LNCaP clone FGC (cell line): ENCODE measurements around the gene METTL26.

ENCODE experiments used
- DNase-seq: peaks from one replicate; pipeline ENCODE4 v3.0.0-alpha.2; 2011; ENCODE audit warnings: low read depth
- H3K4me3 ChIP-seq: 2 replicates; pipeline ENCODE4 v1.5.1; 2011; ENCODE audit warnings: mild to moderate bottlenecking, low read depth, low read length, control low read depth
- TF ChIP-seq, protein P1 (sequence below): IDR thresholded peaks from 2 replicates; pipeline ENCODE4 v1.5.1; 2012; ENCODE audit warnings: mild to moderate bottlenecking; ENCODE audit not compliant: control insufficient read depth, insufficient read depth; ENCODE audit errors: extremely low read depth

The METTL26 gene

DNA sequence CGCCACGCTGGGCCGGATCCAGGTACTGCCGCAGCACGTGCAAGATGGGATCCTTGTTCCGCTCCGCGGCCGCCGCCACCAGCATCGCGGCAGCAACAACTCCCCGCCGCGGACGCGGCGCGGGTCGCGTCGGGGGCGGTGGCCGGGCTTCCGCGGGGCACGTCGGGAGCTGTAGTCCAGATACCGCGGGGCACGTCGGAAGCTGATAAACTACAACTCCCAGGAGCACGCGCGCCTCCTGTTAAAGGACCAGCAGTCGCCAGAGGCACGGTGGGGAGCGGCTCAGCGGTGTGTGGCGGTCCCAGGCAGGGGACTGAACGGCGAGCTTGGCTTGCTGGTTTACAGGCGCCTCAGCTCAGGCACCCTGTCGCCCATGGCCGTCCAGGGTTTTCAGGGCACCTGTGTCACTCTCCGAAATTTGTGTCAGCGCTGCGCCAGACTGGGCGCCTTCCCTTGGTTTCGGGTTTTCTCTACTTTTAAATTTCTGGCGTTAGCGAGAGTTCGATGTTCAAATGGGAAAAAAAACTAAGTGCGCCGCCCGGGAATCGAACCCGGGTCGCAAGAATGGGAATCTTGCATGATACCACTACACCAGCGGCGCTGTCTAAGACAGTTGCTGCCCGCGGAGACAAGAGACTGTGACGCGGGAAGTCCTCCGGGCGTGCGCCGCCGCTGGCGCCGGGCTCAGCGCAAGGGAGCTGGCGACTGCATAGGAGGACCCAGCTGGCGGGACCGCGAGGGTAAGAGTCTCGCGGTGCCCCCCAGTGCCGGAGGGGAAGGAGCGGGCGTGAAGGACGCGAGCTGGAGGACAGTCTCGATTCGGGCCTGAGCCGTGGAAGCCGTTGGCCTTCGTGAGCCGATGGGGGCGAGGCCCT, at the start of gene METTL26:
Gene METTL26, minus strand, starts transcription at position 100 of the 875 bp plus-strand sequence. Its CDS starts 15 bp downstream, at position 85.
- peak; percentile 84 for DNase-seq
- H3K4me3 ChIP-seq = peak within 1 kb of the TSS; percentile 87
- TF ChIP-seq, protein P1, sequence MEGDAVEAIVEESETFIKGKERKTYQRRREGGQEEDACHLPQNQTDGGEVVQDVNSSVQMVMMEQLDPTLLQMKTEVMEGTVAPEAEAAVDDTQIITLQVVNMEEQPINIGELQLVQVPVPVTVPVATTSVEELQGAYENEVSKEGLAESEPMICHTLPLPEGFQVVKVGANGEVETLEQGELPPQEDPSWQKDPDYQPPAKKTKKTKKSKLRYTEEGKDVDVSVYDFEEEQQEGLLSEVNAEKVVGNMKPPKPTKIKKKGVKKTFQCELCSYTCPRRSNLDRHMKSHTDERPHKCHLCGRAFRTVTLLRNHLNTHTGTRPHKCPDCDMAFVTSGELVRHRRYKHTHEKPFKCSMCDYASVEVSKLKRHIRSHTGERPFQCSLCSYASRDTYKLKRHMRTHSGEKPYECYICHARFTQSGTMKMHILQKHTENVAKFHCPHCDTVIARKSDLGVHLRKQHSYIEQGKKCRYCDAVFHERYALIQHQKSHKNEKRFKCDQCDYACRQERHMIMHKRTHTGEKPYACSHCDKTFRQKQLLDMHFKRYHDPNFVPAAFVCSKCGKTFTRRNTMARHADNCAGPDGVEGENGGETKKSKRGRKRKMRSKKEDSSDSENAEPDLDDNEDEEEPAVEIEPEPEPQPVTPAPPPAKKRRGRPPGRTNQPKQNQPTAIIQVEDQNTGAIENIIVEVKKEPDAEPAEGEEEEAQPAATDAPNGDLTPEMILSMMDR = 0 out of 2 replicates have a peak, but pooled peaks have one; percentile 21

DNA sequence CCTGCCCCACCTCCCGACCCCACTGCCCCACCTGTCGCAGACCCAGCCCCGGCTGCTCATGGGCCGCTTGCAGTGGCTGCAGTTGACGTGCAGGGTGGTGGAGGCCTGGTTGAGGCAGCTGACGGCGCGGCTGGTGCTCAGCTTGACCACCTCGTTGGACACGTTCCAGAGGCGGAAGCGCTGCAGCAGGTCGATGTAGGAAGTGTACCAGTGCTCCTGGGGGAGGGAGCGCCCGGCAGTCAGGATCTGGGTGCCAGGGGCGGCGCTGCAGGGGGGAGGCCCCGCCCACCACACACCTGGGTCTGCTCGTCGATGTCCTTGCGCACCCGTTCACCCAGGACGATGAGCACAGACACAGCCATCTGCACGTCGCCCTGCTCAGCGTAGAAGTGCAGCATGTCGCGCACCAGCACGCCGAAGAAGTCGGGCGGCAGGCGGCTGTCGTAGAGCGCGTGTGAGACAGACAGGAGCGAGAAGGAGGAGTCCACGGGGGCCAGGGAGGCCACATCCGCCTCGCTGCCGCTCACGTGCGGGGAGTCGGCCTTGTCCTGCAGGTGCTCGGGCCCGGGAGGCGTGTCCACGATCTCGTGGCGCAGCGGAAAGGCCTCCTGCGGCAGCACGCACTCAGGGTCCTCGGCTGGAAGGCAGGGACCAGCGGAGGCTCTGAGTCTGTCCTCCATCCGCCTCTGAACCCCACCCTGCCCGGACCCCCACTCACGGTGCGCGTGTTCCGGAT, 49.0 kb upstream of the METTL26 start:
- peak overlapping the region; percentile 72 for H3K4me3 ChIP-seq
- TF ChIP-seq, protein P1 = no peak
- no peak for DNase-seq

DNA sequence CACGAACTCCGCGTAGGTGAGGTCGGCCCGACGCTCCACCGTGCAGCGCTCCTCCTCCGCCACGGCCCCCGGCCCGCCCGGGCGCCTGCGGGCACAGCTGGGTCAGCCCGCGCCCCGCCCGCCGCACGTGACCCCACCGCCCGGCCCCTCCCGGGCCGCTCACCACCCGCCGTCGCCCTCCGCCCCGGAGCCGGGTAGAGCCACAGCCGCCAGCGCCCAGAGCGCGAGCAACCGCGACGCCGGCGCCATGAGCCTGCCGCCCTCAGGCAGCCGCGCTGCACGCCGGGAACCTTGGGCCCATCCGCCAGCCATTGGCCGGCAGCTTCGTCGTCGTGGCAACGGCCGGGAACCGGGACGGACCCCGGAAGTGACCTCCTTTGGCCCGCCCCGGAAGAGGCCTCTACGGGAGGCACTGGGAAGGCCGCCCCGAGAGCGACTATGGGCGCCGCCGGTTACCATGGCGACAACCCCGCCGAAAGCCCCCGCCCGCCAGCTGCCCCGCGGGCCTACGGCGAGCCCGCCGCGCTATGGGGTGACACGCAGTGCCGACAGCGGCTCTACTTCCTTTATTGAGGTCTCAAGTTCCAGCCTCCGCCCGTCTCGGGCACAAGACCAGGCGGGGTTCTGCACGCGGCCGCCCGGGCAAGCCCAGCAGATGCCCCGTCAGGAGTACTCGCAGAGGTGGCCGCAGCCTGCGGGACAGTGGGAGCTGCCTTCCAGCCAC, 48.1 kb upstream of the METTL26 start, which contains the start of gene JMJD8:
Gene JMJD8, minus strand, starts transcription at position 264 of the 724 bp plus-strand sequence. Its CDS starts 15 bp downstream, at position 249.
- H3K4me3 ChIP-seq = peak within 1 kb of the TSS; percentile 72
- peak; percentile 83 for DNase-seq
- TF ChIP-seq, protein P1 = no peak

DNA sequence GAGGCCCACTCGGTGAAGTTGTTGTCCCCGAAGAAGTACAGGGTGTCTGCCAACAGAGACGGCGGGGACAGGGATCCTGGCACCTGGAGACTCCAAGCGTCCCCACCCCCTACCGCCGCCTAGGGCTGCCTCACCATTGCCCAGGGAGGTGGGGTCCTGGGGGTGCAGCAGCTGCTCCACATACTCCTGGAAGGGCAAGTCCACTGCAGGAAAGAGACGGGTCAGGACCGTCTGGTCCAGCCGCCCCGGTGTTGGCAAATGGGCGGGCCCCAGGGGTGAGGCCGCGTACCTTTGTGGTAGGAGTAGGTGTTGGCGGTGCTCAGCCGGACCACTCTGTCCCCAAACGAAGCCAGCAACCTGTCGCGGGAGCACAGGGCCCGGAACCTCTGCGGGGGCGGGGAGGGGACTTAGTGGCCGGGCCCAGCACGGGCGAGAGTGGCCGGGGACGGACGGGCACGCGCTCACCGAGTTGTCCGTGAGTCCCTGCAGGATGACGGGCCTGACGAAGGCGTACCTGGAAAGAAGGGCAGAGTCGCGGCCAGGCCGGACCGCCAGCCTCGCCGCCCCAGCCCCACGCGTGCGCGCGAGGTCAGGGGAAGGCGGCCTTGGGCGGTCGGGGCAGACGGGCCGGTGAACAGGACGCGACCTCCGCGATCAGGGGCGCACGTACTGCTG, 47.4 kb upstream of the METTL26 start:
- TF ChIP-seq, protein P1 = no peak
- H3K4me3 ChIP-seq = peak overlapping the region; percentile 72
- no peak for DNase-seq

DNA sequence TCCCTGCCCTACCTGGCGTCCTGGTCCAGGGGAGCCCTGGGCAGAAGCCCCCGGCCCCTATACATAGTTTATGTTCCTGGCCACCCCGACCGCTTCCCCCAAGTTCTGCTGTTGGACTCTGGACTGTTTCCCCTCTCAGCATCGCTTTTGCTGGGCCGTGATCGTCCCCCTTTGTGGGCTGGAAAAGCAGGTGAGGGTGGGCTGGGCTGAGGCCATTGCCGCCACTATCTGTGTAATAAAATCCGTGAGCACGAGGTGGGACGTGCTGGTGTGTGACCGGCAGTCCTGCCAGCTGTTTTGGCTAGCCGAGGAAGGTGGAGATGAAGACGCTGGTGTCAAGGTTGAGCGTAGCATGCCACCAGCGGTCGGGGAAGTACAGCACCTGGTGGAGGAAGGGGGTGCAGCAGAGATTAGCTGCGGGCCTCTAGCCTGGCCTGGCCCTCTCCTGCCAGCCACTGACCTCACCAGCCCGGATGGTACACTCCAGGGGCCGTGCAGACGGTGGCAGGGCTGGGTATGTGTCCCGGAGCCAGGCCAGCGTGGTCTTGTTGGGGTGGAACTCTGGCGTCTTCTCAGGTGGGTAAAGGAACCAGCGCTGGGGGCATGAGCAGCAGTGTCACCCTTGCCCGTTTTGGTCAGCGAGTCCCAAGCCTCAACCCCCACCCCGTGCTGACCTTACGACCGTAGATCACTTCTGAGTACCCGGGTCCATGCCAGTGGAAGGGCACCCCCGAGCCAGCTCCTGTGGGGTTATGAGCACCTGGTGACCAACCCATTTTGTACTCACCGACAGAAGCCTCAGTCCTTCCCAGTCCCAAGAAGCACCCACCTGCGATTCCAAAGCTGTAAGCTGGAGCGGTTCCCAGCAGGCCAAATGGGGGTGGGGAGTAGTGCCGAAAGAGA, 46.6 kb upstream of the METTL26 start:
- DNase-seq = no peak
- TF ChIP-seq, protein P1 = no peak
- H3K4me3 ChIP-seq = peak overlapping the region; percentile 72
